GM23338 (cell line): ENCODE results near the gene USP33. TPM values are rescaled to one million over a fixed set of nuclear protein-coding genes. Genes with fewer than 3 reads are reported as not detected.

Experiments used
- ATAC-seq: fragments of 200-7000 bp; cut with Tn5 transposase; 3 replicates; pipeline ENCODE4 v1.9.1; 2020
- DNase-seq: peaks from one replicate; pipeline ENCODE4 v3.0.0-alpha.2; 2015; ENCODE audit warnings: low spot score
- H2AFZ ChIP-seq: fragments of 200-600 bp; sonication (generic); 2 replicates; pipeline ENCODE4 v1.8.0; 2016; ENCODE audit warnings: antibody characterized with exemption, mild to moderate bottlenecking, moderate library complexity
- H3F3A ChIP-seq: fragments of 200-600 bp; sonication (generic); replicated peaks from 2 replicates; pipeline ENCODE4 v1.8.0; 2017; ENCODE audit warnings: antibody characterized with exemption, mixed run types, low read depth
- H3K27ac ChIP-seq: fragments of 200-600 bp; sonication (generic); 2 replicates; pipeline ENCODE4 v1.6.1; 2016; ENCODE audit warnings: low read depth
- H3K27me3 ChIP-seq: fragments of 200-600 bp; sonication (generic); 2 replicates; pipeline ENCODE4 v1.8.0; 2016; ENCODE audit warnings: mild to moderate bottlenecking, mixed run types, moderate library complexity; ENCODE audit not compliant: insufficient read depth
- H3K36me3 ChIP-seq: fragments of 200-600 bp; sonication (generic); 2 replicates; pipeline ENCODE4 v1.8.0; 2016; ENCODE audit warnings: mild to moderate bottlenecking; ENCODE audit not compliant: insufficient read depth
- H3K4me1 ChIP-seq: fragments of 200-600 bp; sonication (generic); 2 replicates; pipeline ENCODE4 v1.8.0; 2016; ENCODE audit warnings: mild to moderate bottlenecking, moderate library complexity; ENCODE audit not compliant: insufficient read depth
- H3K4me2 ChIP-seq: fragments of 200-600 bp; sonication (generic); 2 replicates; pipeline ENCODE4 v1.7.1; 2017; ENCODE audit warnings: mixed run types
- H3K4me3 ChIP-seq: fragments of 200-600 bp; sonication (generic); 2 replicates; pipeline ENCODE4 v1.6.1; 2016; ENCODE audit warnings: mixed run types
- H3K79me2 ChIP-seq: fragments of 200-600 bp; sonication (generic); replicated peaks from 2 replicates; pipeline ENCODE4 v1.8.0; 2017; ENCODE audit warnings: mild to moderate bottlenecking; ENCODE audit not compliant: insufficient read depth
- H3K9me2 ChIP-seq: fragments of 200-600 bp; sonication (generic); 2 replicates; pipeline ENCODE4 v1.8.0; 2017; ENCODE audit not compliant: insufficient read depth
- H4K20me1 ChIP-seq: fragments of 200-600 bp; sonication (generic); replicated peaks from 2 replicates; pipeline ENCODE4 v1.8.0; 2017; ENCODE audit warnings: mild to moderate bottlenecking; ENCODE audit not compliant: insufficient read depth
- H3K27ac Mint-ChIP-seq: 2 replicates; pipeline ENCODE4 v1.8.0; 2020; ENCODE audit warnings: inconsistent platforms, mild to moderate bottlenecking, moderate library complexity, mixed read lengths
- H3K27me3 Mint-ChIP-seq: 3 replicates; pipeline ENCODE4 v1.8.0; 2022; ENCODE audit warnings: low read depth, mild to moderate bottlenecking, moderate library complexity, mixed read lengths, inconsistent platforms; ENCODE audit not compliant: insufficient read depth, poor library complexity
- H3K36me3 Mint-ChIP-seq: 3 replicates; pipeline ENCODE4 v1.8.0; 2021; ENCODE audit warnings: low read depth, mild to moderate bottlenecking, inconsistent platforms, moderate library complexity, mixed read lengths
- H3K4me1 Mint-ChIP-seq: 3 replicates; pipeline ENCODE4 v1.8.0; 2020; ENCODE audit warnings: mild to moderate bottlenecking, inconsistent platforms, mixed read lengths
- H3K4me3 Mint-ChIP-seq: 3 replicates; pipeline ENCODE4 v1.8.0; 2021; ENCODE audit warnings: moderate library complexity, mild to moderate bottlenecking, inconsistent platforms, mixed read lengths
- H3K9me3 Mint-ChIP-seq: 3 replicates; pipeline ENCODE4 v1.8.0; 2020; ENCODE audit warnings: moderate library complexity, mild to moderate bottlenecking, inconsistent platforms, mixed read lengths
- JUNB ChIP-seq: IDR thresholded peaks from one replicate; pipeline ENCODE4 v1.6.1; 2016; ENCODE audit warnings: antibody characterized with exemption; ENCODE audit not compliant: unreplicated experiment
- NANOG ChIP-seq: IDR thresholded peaks from 2 replicates; pipeline ENCODE4 v1.6.1; 2016; ENCODE audit warnings: antibody characterized with exemption, borderline replicate concordance
- STAT1 ChIP-seq: IDR thresholded peaks from one replicate; pipeline ENCODE4 v1.6.1; 2016; ENCODE audit warnings: antibody characterized with exemption; ENCODE audit not compliant: unreplicated experiment
- ZNF114 ChIP-seq: fragments of 250-450 bp; sonication (Bioruptor Pico); IDR thresholded peaks from 2 replicates; pipeline ENCODE4 v1.5.0; 2020; ENCODE audit warnings: mild to moderate bottlenecking, moderate library complexity
- ZNF331 ChIP-seq: fragments of 250-450 bp; sonication (Bioruptor Pico); IDR thresholded peaks from 2 replicates; pipeline ENCODE4 v1.5.0; 2020; ENCODE audit warnings: low read depth, mild to moderate bottlenecking, moderate library complexity
- polyA plus RNA-seq: library from polyadenylated mRNA; unstranded; fragments of >200 nt; fragmentation: Nextera tagmentation; extraction: Ambion mirVana; gene quantifications from 2 replicates; pipeline ENCODE4 v1.2.1, GENCODE V29; 2016
- total RNA-seq: library from RNA; depleted of rRNA; stranded (reverse); fragments of >200 nt; shearing (Covaris generic); gene quantifications from 2 replicates; pipeline ENCODE4 v1.2.3, GENCODE V29; 2014
- TF ChIP-seq, protein P1 (sequence below), 2 experiments: fragments of 200-600 bp in 1 of 2; sonication (generic) in 1 of 2; conservative IDR thresholded peaks; 2 replicates each; pipeline versions ENCODE4 v1.5.1 to v1.6.1; 2016 to 2017; ENCODE audit warnings: antibody characterized with exemption in 2 of 2, low read depth in 2 of 2, mild to moderate bottlenecking in 2 of 2, moderate library complexity in 1 of 2
- TF ChIP-seq, protein P2 (sequence below): IDR thresholded peaks from one replicate; pipeline ENCODE4 v1.6.1; 2018; ENCODE audit warnings: antibody characterized with exemption; ENCODE audit not compliant: unreplicated experiment

Gene USP33
- total and polyA plus RNA-seq, 2 experiments from 2014 or later: 42.4 to 63.9 TPM

DNA sequence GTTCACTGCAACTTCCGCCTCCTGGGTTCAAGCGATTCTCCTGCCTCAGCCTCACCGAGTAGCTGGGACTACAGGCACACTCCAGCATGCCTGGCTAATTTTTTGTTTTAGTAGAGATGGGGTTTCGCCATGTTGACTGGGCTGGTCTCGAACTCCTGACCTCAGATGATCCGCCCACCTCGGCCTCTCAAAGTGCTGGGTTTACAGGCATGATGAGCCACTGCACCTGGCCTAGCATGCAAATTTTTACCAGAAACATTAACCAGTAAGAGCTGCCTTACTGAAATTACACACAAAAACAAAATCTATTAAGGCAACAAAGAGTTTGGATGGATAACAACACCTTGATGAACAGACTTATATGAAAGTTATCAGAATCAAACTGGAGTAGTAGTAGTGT, 89.3 kb downstream of the USP33 start (continued):
- TF ChIP-seq, protein P1, sequence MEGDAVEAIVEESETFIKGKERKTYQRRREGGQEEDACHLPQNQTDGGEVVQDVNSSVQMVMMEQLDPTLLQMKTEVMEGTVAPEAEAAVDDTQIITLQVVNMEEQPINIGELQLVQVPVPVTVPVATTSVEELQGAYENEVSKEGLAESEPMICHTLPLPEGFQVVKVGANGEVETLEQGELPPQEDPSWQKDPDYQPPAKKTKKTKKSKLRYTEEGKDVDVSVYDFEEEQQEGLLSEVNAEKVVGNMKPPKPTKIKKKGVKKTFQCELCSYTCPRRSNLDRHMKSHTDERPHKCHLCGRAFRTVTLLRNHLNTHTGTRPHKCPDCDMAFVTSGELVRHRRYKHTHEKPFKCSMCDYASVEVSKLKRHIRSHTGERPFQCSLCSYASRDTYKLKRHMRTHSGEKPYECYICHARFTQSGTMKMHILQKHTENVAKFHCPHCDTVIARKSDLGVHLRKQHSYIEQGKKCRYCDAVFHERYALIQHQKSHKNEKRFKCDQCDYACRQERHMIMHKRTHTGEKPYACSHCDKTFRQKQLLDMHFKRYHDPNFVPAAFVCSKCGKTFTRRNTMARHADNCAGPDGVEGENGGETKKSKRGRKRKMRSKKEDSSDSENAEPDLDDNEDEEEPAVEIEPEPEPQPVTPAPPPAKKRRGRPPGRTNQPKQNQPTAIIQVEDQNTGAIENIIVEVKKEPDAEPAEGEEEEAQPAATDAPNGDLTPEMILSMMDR (conservative IDR thresholded peaks at IDR 0.05; ENCODE audit: low read depth in 2 of 2): no peak
- no peak for TF ChIP-seq STAT1
- no peak for TF ChIP-seq NANOG
- no peak for TF ChIP-seq JUNB
- TF ChIP-seq, protein P2, sequence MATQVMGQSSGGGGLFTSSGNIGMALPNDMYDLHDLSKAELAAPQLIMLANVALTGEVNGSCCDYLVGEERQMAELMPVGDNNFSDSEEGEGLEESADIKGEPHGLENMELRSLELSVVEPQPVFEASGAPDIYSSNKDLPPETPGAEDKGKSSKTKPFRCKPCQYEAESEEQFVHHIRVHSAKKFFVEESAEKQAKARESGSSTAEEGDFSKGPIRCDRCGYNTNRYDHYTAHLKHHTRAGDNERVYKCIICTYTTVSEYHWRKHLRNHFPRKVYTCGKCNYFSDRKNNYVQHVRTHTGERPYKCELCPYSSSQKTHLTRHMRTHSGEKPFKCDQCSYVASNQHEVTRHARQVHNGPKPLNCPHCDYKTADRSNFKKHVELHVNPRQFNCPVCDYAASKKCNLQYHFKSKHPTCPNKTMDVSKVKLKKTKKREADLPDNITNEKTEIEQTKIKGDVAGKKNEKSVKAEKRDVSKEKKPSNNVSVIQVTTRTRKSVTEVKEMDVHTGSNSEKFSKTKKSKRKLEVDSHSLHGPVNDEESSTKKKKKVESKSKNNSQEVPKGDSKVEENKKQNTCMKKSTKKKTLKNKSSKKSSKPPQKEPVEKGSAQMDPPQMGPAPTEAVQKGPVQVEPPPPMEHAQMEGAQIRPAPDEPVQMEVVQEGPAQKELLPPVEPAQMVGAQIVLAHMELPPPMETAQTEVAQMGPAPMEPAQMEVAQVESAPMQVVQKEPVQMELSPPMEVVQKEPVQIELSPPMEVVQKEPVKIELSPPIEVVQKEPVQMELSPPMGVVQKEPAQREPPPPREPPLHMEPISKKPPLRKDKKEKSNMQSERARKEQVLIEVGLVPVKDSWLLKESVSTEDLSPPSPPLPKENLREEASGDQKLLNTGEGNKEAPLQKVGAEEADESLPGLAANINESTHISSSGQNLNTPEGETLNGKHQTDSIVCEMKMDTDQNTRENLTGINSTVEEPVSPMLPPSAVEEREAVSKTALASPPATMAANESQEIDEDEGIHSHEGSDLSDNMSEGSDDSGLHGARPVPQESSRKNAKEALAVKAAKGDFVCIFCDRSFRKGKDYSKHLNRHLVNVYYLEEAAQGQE: no peak
- no peak for TF ChIP-seq ZNF331 (CRISPR knock-in tag)

DNA sequence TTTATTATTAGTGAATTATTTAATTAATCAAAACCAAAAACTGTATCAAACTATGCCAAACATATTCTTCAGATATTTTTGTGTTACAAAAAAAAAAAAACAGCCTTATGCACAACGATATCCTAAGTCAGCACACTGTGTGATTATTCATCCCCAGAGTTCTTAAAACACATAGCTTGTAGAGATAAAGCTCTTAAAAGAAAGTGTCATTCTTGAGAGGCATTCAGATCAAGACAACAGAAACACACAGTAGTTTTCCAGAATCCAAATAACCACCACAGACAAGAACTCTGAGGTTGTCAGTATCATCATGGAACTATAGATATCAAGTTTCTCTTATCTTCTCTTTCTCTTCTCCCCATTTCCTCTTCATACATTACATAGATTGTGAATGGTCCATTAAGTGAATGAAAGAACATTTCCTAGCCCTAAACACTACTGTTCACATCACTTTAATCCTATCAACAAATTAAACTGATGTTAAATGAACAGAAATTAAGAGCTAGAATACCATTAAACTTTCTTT, 90.7 kb downstream of the USP33 start:
- ATAC-seq: no peak

More for the DNA sequence above, 90.7 kb downstream of the USP33 start:
- no peak overlapping the region for H3K4me3 ChIP-seq
- Mint-ChIP-seq H3K9me3 (no peaks in the 10 kb centered on the region), H3K27ac (no peak overlapping the region), H3K27me3 (no peaks in the 10 kb centered on the region), H3K4me3 (no peak overlapping the region), H3K36me3 (no peaks in the 10 kb centered on the region), H3K4me1 (peaks cover 31% of the 10 kb centered on the region)
- H4K20me1 ChIP-seq: peaks cover 40% of the 10 kb centered on the region
- H3K4me1 ChIP-seq: peaks cover 17% of the 10 kb centered on the region
- no peak overlapping the region for H3K4me2 ChIP-seq
- H3K27me3 ChIP-seq: no peaks in the 10 kb centered on the region
- H3K27ac ChIP-seq: no peak overlapping the region
- H3K79me2 ChIP-seq: peaks cover 100% of the 10 kb centered on the region
- H3F3A ChIP-seq: no peaks in the 10 kb centered on the region
- no peak overlapping the region for H2AFZ ChIP-seq
- no peaks in the 10 kb centered on the region for H3K9me2 ChIP-seq
- no peaks in the 10 kb centered on the region for H3K36me3 ChIP-seq
- TF ChIP-seq NANOG: no peak
- no peak for TF ChIP-seq ZNF331 (CRISPR knock-in tag)
- TF ChIP-seq, protein P1 (conservative IDR thresholded peaks at IDR 0.05; ENCODE audit: low read depth in 2 of 2): no peak
- TF ChIP-seq ZNF114 (CRISPR knock-in tag): no peak
- no peak for TF ChIP-seq JUNB
- DNase-seq: no peak
